Esophagus squamous epithelium (tissue), 4 donors: Measurements from ENCODE around the gene PERP.

Experiments used
- POLR2A ChIP-seq, 4 donors: fragments of 450-650 bp; IDR thresholded peaks; one replicate each; pipeline ENCODE4 v1.6.1; 2017; ENCODE audit warnings: antibody characterized with exemption in 4 of 4, mild to moderate bottlenecking in 4 of 4, moderate library complexity in 3 of 4
- TF ChIP-seq, protein P1 (sequence below), 6 experiments: fragments of 450-650 bp in 4 of 6; fragments of 200-600 bp in 2 of 6; sonication (generic) in 2 of 6; IDR thresholded peaks; one replicate each; pipeline ENCODE4 v1.5.1; 2016 to 2019; ENCODE audit warnings: antibody characterized with exemption in 6 of 6, mild to moderate bottlenecking in 4 of 6, moderate library complexity in 4 of 6

DNA sequence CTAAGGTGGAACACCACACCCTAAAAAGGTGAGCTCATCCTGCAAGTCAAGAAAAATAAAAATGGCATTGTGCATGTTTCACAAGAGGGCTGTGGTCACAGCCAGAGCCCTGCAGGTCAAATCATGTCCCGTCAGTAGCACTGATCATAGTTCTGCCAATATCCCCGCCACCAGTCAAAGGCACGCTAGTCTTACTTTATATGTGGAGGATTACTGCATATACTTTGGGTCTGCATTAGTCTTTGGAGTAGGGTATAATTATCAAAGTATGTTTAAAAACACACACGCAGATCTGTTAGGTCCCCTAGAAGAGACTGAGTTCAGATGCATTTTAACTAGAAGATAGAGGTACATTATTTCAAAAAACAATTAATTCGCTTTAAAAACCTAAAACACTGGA is 1.8 kb downstream of the PERP start:
- TF ChIP-seq, protein P1, sequence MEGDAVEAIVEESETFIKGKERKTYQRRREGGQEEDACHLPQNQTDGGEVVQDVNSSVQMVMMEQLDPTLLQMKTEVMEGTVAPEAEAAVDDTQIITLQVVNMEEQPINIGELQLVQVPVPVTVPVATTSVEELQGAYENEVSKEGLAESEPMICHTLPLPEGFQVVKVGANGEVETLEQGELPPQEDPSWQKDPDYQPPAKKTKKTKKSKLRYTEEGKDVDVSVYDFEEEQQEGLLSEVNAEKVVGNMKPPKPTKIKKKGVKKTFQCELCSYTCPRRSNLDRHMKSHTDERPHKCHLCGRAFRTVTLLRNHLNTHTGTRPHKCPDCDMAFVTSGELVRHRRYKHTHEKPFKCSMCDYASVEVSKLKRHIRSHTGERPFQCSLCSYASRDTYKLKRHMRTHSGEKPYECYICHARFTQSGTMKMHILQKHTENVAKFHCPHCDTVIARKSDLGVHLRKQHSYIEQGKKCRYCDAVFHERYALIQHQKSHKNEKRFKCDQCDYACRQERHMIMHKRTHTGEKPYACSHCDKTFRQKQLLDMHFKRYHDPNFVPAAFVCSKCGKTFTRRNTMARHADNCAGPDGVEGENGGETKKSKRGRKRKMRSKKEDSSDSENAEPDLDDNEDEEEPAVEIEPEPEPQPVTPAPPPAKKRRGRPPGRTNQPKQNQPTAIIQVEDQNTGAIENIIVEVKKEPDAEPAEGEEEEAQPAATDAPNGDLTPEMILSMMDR (IDR thresholded peaks at IDR 0.05), result peak in 1 of 6 experiments; percentile 14
- peak in 3 of 4 donors; percentile 64 to 76 (median 74) for TF ChIP-seq POLR2A (IDR thresholded peaks at IDR 0.05)
